Activated CD8-positive, alpha-beta memory T cell treated with anti-CD3 and anti-CD28 coated beads, Interleukin-2, amount 50 U/mL, for 4 hours (primary cell): ENCODE measurements around the gene CD8B2.
"Not testable (repeated sequence)": the region's sequence is repeated elsewhere in the genome, so short reads cannot be mapped to it uniquely, and the experiment has no call there.

Experiments
- DNase-seq: peaks from one replicate; pipeline ENCODE4 v3.0.0-alpha.2; 2020

CD8B2 gene

GRCh38 chr2:106486551-106487385, at the start of gene CD8B2:
TSS of gene CD8B2 (plus strand) at chr2:106487364. CDS start at chr2:106487427, 63 bp downstream.
- not testable (repeated sequence) for DNase-seq

GRCh38 chr2:106461882-106462281, 25.3 kb upstream of the CD8B2 start:
- DNase-seq: not testable (repeated sequence)

- not testable (repeated sequence) for DNase-seq
These were observed 19.6 kb upstream of the CD8B2 start for GRCh38 chr2:106467516-106467915.

GRCh38 chr2:106468107-106468506, 19.1 kb upstream of the CD8B2 start, which contains the start of gene RGPD3:
TSS of gene RGPD3 (minus strand) at chr2:106468413. CDS start at chr2:106468288, 125 bp downstream.
- DNase-seq: not testable (repeated sequence)

- peak; percentile 53 for DNase-seq
These were observed 16.5 kb upstream of the CD8B2 start for GRCh38 chr2:106470658-106471057.

GRCh38 chr2:106477647-106478046, 9.5 kb upstream of the CD8B2 start:
- not testable (repeated sequence) for DNase-seq

- DNase-seq: not testable (repeated sequence)
These were observed 7.6 kb upstream of the CD8B2 start for GRCh38 chr2:106479563-106479962.

GRCh38 chr2:106487386-106488191, 425 bp downstream of the CD8B2 start:
- not testable (repeated sequence) for DNase-seq

GRCh38 chr2:106489701-106490100, 2.5 kb downstream of the CD8B2 start:
- not testable (repeated sequence) for DNase-seq

GRCh38 chr2:106492399-106492798, 5.2 kb downstream of the CD8B2 start:
- DNase-seq: not testable (repeated sequence)

GRCh38 chr2:106492913-106493312, 5.7 kb downstream of the CD8B2 start:
- DNase-seq: not testable (repeated sequence)

- not testable (repeated sequence) for DNase-seq
These were observed 11.4 kb downstream of the CD8B2 start for GRCh38 chr2:106498549-106498948.

GRCh38 chr2:106500350-106500749, 13.2 kb downstream of the CD8B2 start:
- DNase-seq: not testable (repeated sequence)

- DNase-seq: not testable (repeated sequence)
These were observed 15.2 kb downstream of the CD8B2 start for GRCh38 chr2:106502351-106502750.

GRCh38 chr2:106504192-106504591, 17.0 kb downstream of the CD8B2 start:
- not testable (repeated sequence) for DNase-seq

- not testable (repeated sequence) for DNase-seq
These were observed 17.6 kb downstream of the CD8B2 start for GRCh38 chr2:106504787-106505186.

- DNase-seq: not testable (repeated sequence)
These were observed 19.0 kb downstream of the CD8B2 start for GRCh38 chr2:106506002-106506687.

GRCh38 chr2:106508660-106509373, 21.7 kb downstream of the CD8B2 start:
- not testable (repeated sequence) for DNase-seq

- DNase-seq: not testable (repeated sequence)
These were observed 22.2 kb downstream of the CD8B2 start for GRCh38 chr2:106509374-106509770.

GRCh38 chr2:106510791-106511190, 23.6 kb downstream of the CD8B2 start:
- DNase-seq: not testable (repeated sequence)

- DNase-seq: peak; percentile 18
These were observed 24.3 kb downstream of the CD8B2 start for GRCh38 chr2:106511476-106511901.

GRCh38 chr2:106511934-106512333, 24.8 kb downstream of the CD8B2 start:
- DNase-seq: not testable (repeated sequence)
